ENCODE data around the gene FHOD1. TPM values are rescaled to one million over a fixed set of nuclear protein-coding genes. Genes with fewer than 3 reads are reported as not detected.

FHOD1 gene
- total RNA-seq, 2 experiments from 2014 or later = 16.5 to 55.0 TPM

- H3K27ac ChIP-seq (ENCODE audit: low read depth, low read length, poor library complexity, severe bottlenecking) = no peak overlapping the region
- POLR2A ChIA-PET = interaction anchor here (1.1 kb wide), 1 partner anchor 44 kb away, joined by 3 read pairs; the partner anchor contains the start of gene TMEM208
- peaks cover 19% of the 10 kb centered on the region for H3K4me1 ChIP-seq (ENCODE audit: insufficient read depth, low read length, poor library complexity, severe bottlenecking)
- peak overlapping the region; percentile 92 for H3K4me2 ChIP-seq (ENCODE audit: low read length)
- H3K4me3 ChIP-seq (ENCODE audit: low read depth, low read length, poor library complexity, severe bottlenecking) = peak overlapping the region; percentile 79
- H3K36me3 ChIP-seq (ENCODE audit: insufficient read depth, low read length) = no peaks in the 10 kb centered on the region
- intact Hi-C loops (cut with micrococcal nuclease; ENCODE audit: unreplicated experiment) = loop anchor here (1.0 to 10.0 kb wide), 3 partner anchors 23 to 229 kb away; no protein-coding TSS in a partner anchor
- H4K20me1 ChIP-seq (ENCODE audit: insufficient read depth, low read length) = no peaks in the 10 kb centered on the region
- H2AFZ ChIP-seq (ENCODE audit: low read length) = peak overlapping the region; percentile 66; the same call in 1 of the 2 replicates
- DNase-seq (ENCODE audit: low spot score) = no peak
- no peak for TF ChIP-seq EZH2phosphoT487 (IDR thresholded peaks at IDR 0.05; ENCODE audit: borderline replicate concordance, low read depth, low read length)
- TF ChIP-seq, protein P1, sequence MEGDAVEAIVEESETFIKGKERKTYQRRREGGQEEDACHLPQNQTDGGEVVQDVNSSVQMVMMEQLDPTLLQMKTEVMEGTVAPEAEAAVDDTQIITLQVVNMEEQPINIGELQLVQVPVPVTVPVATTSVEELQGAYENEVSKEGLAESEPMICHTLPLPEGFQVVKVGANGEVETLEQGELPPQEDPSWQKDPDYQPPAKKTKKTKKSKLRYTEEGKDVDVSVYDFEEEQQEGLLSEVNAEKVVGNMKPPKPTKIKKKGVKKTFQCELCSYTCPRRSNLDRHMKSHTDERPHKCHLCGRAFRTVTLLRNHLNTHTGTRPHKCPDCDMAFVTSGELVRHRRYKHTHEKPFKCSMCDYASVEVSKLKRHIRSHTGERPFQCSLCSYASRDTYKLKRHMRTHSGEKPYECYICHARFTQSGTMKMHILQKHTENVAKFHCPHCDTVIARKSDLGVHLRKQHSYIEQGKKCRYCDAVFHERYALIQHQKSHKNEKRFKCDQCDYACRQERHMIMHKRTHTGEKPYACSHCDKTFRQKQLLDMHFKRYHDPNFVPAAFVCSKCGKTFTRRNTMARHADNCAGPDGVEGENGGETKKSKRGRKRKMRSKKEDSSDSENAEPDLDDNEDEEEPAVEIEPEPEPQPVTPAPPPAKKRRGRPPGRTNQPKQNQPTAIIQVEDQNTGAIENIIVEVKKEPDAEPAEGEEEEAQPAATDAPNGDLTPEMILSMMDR (conservative IDR thresholded peaks at IDR 0.05; ENCODE audit: low read length) = no peak
- no peaks in the 10 kb centered on the region for H3K9me3 ChIP-seq (ENCODE audit: low read length)
- no peaks in the 10 kb centered on the region for H3K79me2 ChIP-seq (ENCODE audit: insufficient read depth, low read depth, low read length)
- BruUV-seq (replicated peaks) = no TSS peak
- no peaks in the 10 kb centered on the region for H3K9me2 ChIP-seq (ENCODE audit: insufficient read depth, low read length)
- CTCF ChIA-PET (ENCODE audit: unreplicated experiment) = no interaction called here
Observed at GRCh38 chr16:67183284-67183626, 64.0 kb downstream of the FHOD1 start.

- Histone ChIP-seq H3K9me3 (ENCODE audit: low read length) (no peaks in the 10 kb centered on the region), H3K9me2 (ENCODE audit: insufficient read depth, low read length) (no peaks in the 10 kb centered on the region), H3K4me1 (ENCODE audit: insufficient read depth, low read length, poor library complexity, severe bottlenecking) (peaks cover 22% of the 10 kb centered on the region), H3K27ac (ENCODE audit: low read depth, low read length, poor library complexity, severe bottlenecking) (no peak overlapping the region), H3K4me3 (ENCODE audit: low read depth, low read length, poor library complexity, severe bottlenecking) (peak overlapping the region; percentile 79), H2AFZ (ENCODE audit: low read length) (no peak overlapping the region), H3K79me2 (ENCODE audit: insufficient read depth, low read depth, low read length) (no peaks in the 10 kb centered on the region), H3K36me3 (ENCODE audit: insufficient read depth, low read length) (no peaks in the 10 kb centered on the region), H3K4me2 (ENCODE audit: low read length) (peak overlapping the region; percentile 92), H4K20me1 (ENCODE audit: insufficient read depth, low read length) (no peaks in the 10 kb centered on the region)
- intact Hi-C loops (cut with micrococcal nuclease; ENCODE audit: unreplicated experiment) = loop anchor here (10.0 kb wide), 1 partner anchor 167 kb away; no protein-coding TSS in a partner anchor
- DNase-seq (ENCODE audit: low spot score) = no peak
- POLR2A ChIA-PET = interaction anchor here (0.7 kb wide), 2 partner anchors 62 to 207 kb away, joined by 3 to 4 read pairs; no protein-coding TSS in a partner anchor
- CTCF ChIA-PET (ENCODE audit: unreplicated experiment) = interaction anchor here (0.5 kb wide), 1 partner anchor 250 kb away, joined by 14 read pairs; no protein-coding TSS in a partner anchor
- TF ChIP-seq, protein P1 (conservative IDR thresholded peaks at IDR 0.05; ENCODE audit: low read length) = no peak
- TF ChIP-seq EZH2phosphoT487 (IDR thresholded peaks at IDR 0.05; ENCODE audit: borderline replicate concordance, low read depth, low read length) = no peak
- no TSS peak for BruUV-seq (replicated peaks)
Observed at GRCh38 chr16:67182288-67182687, 65.0 kb downstream of the FHOD1 start.

- BruUV-seq (replicated peaks) = no TSS peak
Observed at GRCh38 chr16:67181346-67181745, 65.9 kb downstream of the FHOD1 start.

More at GRCh38 chr16:67181346-67181745, 65.9 kb downstream of the FHOD1 start:
- POLR2A ChIA-PET = interaction anchor here (0.5 kb wide), 1 partner anchor 9 kb away, joined by 3 read pairs; no protein-coding TSS in a partner anchor
- TF ChIP-seq EZH2phosphoT487 (IDR thresholded peaks at IDR 0.05; ENCODE audit: borderline replicate concordance, low read depth, low read length) = no peak
- TF ChIP-seq, protein P1 (conservative IDR thresholded peaks at IDR 0.05; ENCODE audit: low read length) = no peak
- Histone ChIP-seq H3K9me2 (ENCODE audit: insufficient read depth, low read length) (no peaks in the 10 kb centered on the region), H3K79me2 (ENCODE audit: insufficient read depth, low read depth, low read length) (no peaks in the 10 kb centered on the region), H4K20me1 (ENCODE audit: insufficient read depth, low read length) (no peaks in the 10 kb centered on the region), H3K27ac (ENCODE audit: low read depth, low read length, poor library complexity, severe bottlenecking) (no peak overlapping the region), H3K4me1 (ENCODE audit: insufficient read depth, low read length, poor library complexity, severe bottlenecking) (peaks cover 22% of the 10 kb centered on the region), H2AFZ (ENCODE audit: low read length) (no peak overlapping the region), H3K4me2 (ENCODE audit: low read length) (no peak overlapping the region), H3K4me3 (ENCODE audit: low read depth, low read length, poor library complexity, severe bottlenecking) (no peak overlapping the region), H3K36me3 (ENCODE audit: insufficient read depth, low read length) (no peaks in the 10 kb centered on the region), H3K9me3 (ENCODE audit: low read length) (no peaks in the 10 kb centered on the region)
- DNase-seq (ENCODE audit: low spot score) = no peak
- CTCF ChIA-PET (ENCODE audit: unreplicated experiment) = no interaction called here
- intact Hi-C loops (cut with micrococcal nuclease; ENCODE audit: unreplicated experiment) = loop anchor here (10.0 kb wide), 1 partner anchor 167 kb away; no protein-coding TSS in a partner anchor

All from OCI-LY7 (cell line).